GM10248 (cell line): Measurements from ENCODE around the gene ALOX15.

Source experiments
- CTCF ChIA-PET: fragments of 300-600 bp; sonication (Branson Sonifier 250); formaldehyde crosslinking; extraction: SDS; loops from one replicate; lab custom pipeline; 2021; ENCODE audit warnings: antibody characterized with exemption; lab: Yijun Ruan, JAX
- POLR2A ChIA-PET: fragments of 350-650 bp; sonication (Branson Sonifier 250); formaldehyde crosslinking; extraction: SDS; loops from one replicate; lab custom pipeline; 2020; ENCODE audit warnings: antibody characterized with exemption; lab: Yijun Ruan, JAX
- DNase-seq: peaks from one replicate; pipeline ENCODE4 v3.0.0; 2012; ENCODE audit errors: extremely low spot score
- CTCF ChIP-seq: IDR thresholded peaks from 2 replicates; pipeline ENCODE4 v1.5.1; 2012; ENCODE audit warnings: mild to moderate bottlenecking, low read depth; ENCODE audit errors: extremely low read depth, missing control alignments, control extremely low read depth

ALOX15 gene

GRCh38 chr17:4588898-4589625, 52.4 kb downstream of the ALOX15 start:
- DNase-seq, result no peak
- no peak for TF ChIP-seq CTCF
- ChIA-PET POLR2A (no interaction called here), CTCF (interaction anchor here (2.1 kb wide), 1 partner anchor 23 kb away, joined by 5 read pairs; no protein-coding TSS in a partner anchor)

- DNase-seq, result no peak
- CTCF ChIA-PET, result interaction anchor here (2.7 kb wide), 1 partner anchor 21 kb away, joined by 18 read pairs; no protein-coding TSS in a partner anchor
- no peak for TF ChIP-seq CTCF
- POLR2A ChIA-PET, result no interaction called here
Observed at GRCh38 chr17:4588391-4588790, 53.1 kb downstream of the ALOX15 start.

GRCh38 chr17:4587803-4588202, 53.7 kb downstream of the ALOX15 start:
- no peak for DNase-seq
- no peak for TF ChIP-seq CTCF
- POLR2A ChIA-PET, result no interaction called here
- CTCF ChIA-PET, result interaction anchor here (0.9 to 2.7 kb wide), 2 partner anchors 21 to 23 kb away, joined by 4 to 18 read pairs; no protein-coding TSS in a partner anchor

GRCh38 chr17:4587195-4587594, 54.3 kb downstream of the ALOX15 start:
- no peak for DNase-seq
- ChIA-PET CTCF (interaction anchor here (0.8 to 2.7 kb wide), 3 partner anchors 20 to 88 kb away, joined by 3 to 18 read pairs (median 4); no protein-coding TSS in a partner anchor), POLR2A (no interaction called here)
- no peak for TF ChIP-seq CTCF

- no peak for TF ChIP-seq CTCF
- ChIA-PET POLR2A (no interaction called here), CTCF (interaction anchor here (0.8 to 2.7 kb wide), 2 partner anchors 19 to 22 kb away, joined by 3 to 18 read pairs; no protein-coding TSS in a partner anchor)
- DNase-seq, result no peak
Observed at GRCh38 chr17:4586043-4586442, 55.4 kb downstream of the ALOX15 start.

- DNase-seq, result no peak
- no peak for TF ChIP-seq CTCF
- ChIA-PET POLR2A (no interaction called here), CTCF (no interaction called here)
Observed at GRCh38 chr17:4585638-4585994, 55.9 kb downstream of the ALOX15 start.
